Tibial nerve (tissue), 3 donors: ENCODE data around the gene OLFM4.

ENCODE experiments used
- POLR2A ChIP-seq, 2 donors: fragments of 450-650 bp; IDR thresholded peaks; one replicate each; pipeline ENCODE4 v1.6.1; 2017; ENCODE audit warnings: antibody characterized with exemption in 2 of 2, mild to moderate bottlenecking in 2 of 2, moderate library complexity in 2 of 2
- TF ChIP-seq, protein P1 (sequence below), 5 experiments: fragments of 200-600 bp in 3 of 5; fragments of 450-650 bp in 2 of 5; sonication (generic) in 3 of 5; IDR thresholded peaks; one replicate each; pipeline ENCODE4 v1.5.1; 2016 to 2019; ENCODE audit warnings: antibody characterized with exemption in 5 of 5, mild to moderate bottlenecking in 3 of 5, moderate library complexity in 2 of 5

DNA sequence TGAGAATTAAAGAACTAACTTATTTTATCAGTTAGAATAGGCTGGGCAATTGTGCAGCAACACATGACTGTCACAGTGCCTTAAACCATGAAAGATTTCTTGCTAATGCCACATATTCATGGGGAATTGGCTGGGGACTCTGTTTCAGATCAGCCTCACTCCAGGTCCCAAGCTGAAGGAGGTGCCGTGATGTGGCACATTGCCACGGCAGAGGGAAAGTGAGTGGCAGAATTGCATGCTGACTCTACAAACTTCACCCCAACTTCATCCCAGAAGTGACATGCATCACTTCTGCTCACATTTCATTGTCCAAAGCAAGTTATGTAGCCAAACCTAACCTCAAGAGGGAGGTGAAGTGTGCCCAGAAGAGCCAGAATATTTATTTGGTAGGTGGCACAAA lies 37.8 kb downstream of the OLFM4 start:
- TF ChIP-seq, protein P1, sequence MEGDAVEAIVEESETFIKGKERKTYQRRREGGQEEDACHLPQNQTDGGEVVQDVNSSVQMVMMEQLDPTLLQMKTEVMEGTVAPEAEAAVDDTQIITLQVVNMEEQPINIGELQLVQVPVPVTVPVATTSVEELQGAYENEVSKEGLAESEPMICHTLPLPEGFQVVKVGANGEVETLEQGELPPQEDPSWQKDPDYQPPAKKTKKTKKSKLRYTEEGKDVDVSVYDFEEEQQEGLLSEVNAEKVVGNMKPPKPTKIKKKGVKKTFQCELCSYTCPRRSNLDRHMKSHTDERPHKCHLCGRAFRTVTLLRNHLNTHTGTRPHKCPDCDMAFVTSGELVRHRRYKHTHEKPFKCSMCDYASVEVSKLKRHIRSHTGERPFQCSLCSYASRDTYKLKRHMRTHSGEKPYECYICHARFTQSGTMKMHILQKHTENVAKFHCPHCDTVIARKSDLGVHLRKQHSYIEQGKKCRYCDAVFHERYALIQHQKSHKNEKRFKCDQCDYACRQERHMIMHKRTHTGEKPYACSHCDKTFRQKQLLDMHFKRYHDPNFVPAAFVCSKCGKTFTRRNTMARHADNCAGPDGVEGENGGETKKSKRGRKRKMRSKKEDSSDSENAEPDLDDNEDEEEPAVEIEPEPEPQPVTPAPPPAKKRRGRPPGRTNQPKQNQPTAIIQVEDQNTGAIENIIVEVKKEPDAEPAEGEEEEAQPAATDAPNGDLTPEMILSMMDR (IDR thresholded peaks at IDR 0.05) = no peak
- no peak for TF ChIP-seq POLR2A (IDR thresholded peaks at IDR 0.05)
